GM12865 (cell line): ENCODE measurements around the gene CSTF3.

Source experiments
- DNase-seq: peaks from one replicate; pipeline ENCODE4 v3.0.0; 2010; ENCODE audit warnings: low read depth
- H3K4me3 ChIP-seq: 2 replicates; pipeline ENCODE4 v1.5.1; 2011; ENCODE audit warnings: mild to moderate bottlenecking, low read depth, low read length, control low read depth
- CTCF ChIP-seq: IDR thresholded peaks from 2 replicates; pipeline ENCODE4 v1.5.1; 2011; ENCODE audit warnings: low read length, control low read depth, low read depth, inconsistent platforms; ENCODE audit not compliant: insufficient read depth; ENCODE audit errors: missing control alignments

The CSTF3 gene

GRCh38 chr11:33116535-33116934 is 44.7 kb downstream of the CSTF3 start:
- no peak overlapping the region for H3K4me3 ChIP-seq
- DNase-seq: no peak
- no peak for TF ChIP-seq CTCF

- no peak overlapping the region for H3K4me3 ChIP-seq
- TF ChIP-seq CTCF: no peak
- no peak for DNase-seq
These were observed 51.2 kb downstream of the CSTF3 start for GRCh38 chr11:33110083-33110482.

GRCh38 chr11:33109294-33109895 is 51.9 kb downstream of the CSTF3 start:
- DNase-seq: no peak
- no peak overlapping the region for H3K4me3 ChIP-seq
- TF ChIP-seq CTCF: no peak

- H3K4me3 ChIP-seq: no peak overlapping the region
- TF ChIP-seq CTCF: no peak
- no peak for DNase-seq
These were observed 57.4 kb downstream of the CSTF3 start for GRCh38 chr11:33103836-33104235.

GRCh38 chr11:33094157-33094556 is 67.1 kb downstream of the CSTF3 start:
- no peak overlapping the region for H3K4me3 ChIP-seq
- TF ChIP-seq CTCF: no peak
- DNase-seq: no peak

GRCh38 chr11:33089776-33090175 is 71.5 kb downstream of the CSTF3 start:
- TF ChIP-seq CTCF: no peak
- H3K4me3 ChIP-seq: no peak overlapping the region
- DNase-seq: peak; percentile 4

GRCh38 chr11:33086017-33086416 is 75.3 kb downstream of the CSTF3 start:
- H3K4me3 ChIP-seq: no peak overlapping the region
- TF ChIP-seq CTCF: no peak
- no peak for DNase-seq
